ENCODE measurements around the gene KIF12. TPM values are rescaled to one million over a fixed set of nuclear protein-coding genes. Genes with fewer than 3 reads are reported as not detected.

The KIF12 gene
- total and polyA plus RNA-seq, 2 of the 13 experiments (the other 11 are each of a cell fraction or from before 2014, with no cell fraction given) = 1.8 to 12.5 TPM

DNA sequence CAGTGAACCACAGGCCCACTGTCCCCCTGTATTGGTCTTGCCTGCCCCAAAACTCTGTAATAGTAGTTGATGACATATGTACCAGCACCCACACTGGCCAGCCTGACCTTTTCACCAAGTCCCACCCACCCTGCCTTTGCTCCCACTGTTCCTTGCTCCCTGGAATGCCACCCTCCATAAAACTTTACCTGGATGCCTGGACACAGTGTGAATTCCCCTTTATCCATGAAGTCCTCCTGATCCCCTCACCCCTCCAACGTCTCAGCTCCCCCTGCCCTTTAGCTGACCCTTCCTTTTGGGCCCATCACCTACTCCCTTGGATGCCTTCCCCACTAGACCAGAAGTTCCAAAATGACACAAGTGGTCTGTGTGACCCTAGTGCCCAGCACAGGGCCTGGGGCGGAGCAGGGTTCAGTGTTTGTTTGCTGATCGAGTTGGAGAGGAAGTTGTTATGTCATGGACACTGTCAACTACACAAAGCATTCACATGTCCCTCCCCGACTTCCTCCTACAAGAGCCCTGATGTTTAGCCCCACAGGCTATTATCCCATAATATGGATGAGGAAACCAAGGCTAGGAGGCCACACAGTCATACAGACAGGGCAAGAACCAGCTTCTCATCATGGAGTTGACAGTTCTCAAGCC lies 37.1 kb downstream of the KIF12 start (continued):
- TF ChIP-seq, protein P1, sequence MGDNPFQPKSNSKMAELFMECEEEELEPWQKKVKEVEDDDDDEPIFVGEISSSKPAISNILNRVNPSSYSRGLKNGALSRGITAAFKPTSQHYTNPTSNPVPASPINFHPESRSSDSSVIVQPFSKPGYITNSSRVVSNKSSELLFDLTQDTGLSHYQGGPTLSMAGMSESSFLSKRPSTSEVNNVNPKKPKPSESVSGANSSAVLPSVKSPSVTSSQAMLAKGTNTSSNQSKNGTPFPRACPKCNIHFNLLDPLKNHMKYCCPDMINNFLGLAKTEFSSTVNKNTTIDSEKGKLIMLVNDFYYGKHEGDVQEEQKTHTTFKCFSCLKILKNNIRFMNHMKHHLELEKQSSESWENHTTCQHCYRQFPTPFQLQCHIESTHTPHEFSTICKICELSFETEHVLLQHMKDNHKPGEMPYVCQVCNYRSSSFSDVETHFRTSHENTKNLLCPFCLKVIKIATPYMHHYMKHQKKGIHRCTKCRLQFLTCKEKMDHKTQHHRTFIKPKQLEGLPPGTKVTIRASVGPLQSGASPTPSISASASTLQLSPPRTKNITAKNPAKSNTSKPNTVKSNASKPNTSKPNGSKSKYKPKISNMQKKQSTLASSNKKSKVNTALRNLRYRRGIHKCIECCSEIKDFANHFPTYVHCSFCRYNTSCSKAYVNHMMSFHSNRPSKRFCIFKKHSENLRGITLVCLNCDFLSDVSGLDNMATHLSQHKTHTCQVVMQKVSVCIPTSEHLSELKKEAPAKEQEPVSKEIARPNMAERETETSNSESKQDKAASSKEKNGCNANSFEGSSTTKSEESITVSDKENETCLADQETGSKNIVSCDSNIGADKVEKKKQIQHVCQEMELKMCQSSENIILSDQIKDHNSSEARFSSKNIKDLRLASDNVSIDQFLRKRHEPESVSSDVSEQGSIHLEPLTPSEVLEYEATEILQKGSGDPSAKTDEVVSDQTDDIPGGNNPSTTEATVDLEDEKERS (CRISPR knock-in tag; IDR thresholded peaks at IDR 0.05) = 0 out of 2 replicates have a peak, but pooled peaks have one; percentile 65
- TF ChIP-seq MIER3 (CRISPR knock-in tag; IDR thresholded peaks at IDR 0.05; ENCODE audit: borderline replicate concordance) (peak; percentile 68; the same call in 1 of the 2 replicates), TRIM24 (CRISPR knock-in tag; IDR thresholded peaks at IDR 0.05) (0 out of 2 replicates have a peak, but pooled peaks have one; percentile 25), ZNF160 (CRISPR knock-in tag; IDR thresholded peaks at IDR 0.05) (no peak), RXRA (CRISPR knock-in tag; IDR thresholded peaks at IDR 0.05) (peak; percentile 82), TBX2 (CRISPR knock-in tag; IDR thresholded peaks at IDR 0.05; ENCODE audit: borderline replicate concordance) (peak; percentile 68; the same call in 1 of the 2 replicates), ZGPAT (CRISPR knock-in tag; IDR thresholded peaks at IDR 0.05) (peak; percentile 42; the same call in 1 of the 2 replicates), ZNF720 (CRISPR knock-in tag; IDR thresholded peaks at IDR 0.05) (no peak), FOXP1 (IDR thresholded peaks at IDR 0.05) (no peak), FOXP1 (CRISPR knock-in tag; IDR thresholded peaks at IDR 0.05) (peak; percentile 53; the same call in 1 of the 2 replicates), MEF2D (CRISPR knock-in tag; IDR thresholded peaks at IDR 0.05) (peak; percentile 79), SALL1 (CRISPR knock-in tag; IDR thresholded peaks at IDR 0.05) (peak; percentile 89), GABPB1 (CRISPR knock-in tag; IDR thresholded peaks at IDR 0.05) (peak; percentile 31; the same call in 1 of the 2 replicates), DPF2 (CRISPR knock-in tag; IDR thresholded peaks at IDR 0.05; ENCODE audit: borderline replicate concordance, low read depth) (peak; percentile 60; the same call in 1 of the 2 replicates), ZNF543 (CRISPR knock-in tag; IDR thresholded peaks at IDR 0.05) (peak; percentile 66; the same call in 1 of the 2 replicates), FOSL2 (CRISPR knock-in tag; IDR thresholded peaks at IDR 0.05) (peak; percentile 41), ARNTL (CRISPR knock-in tag; IDR thresholded peaks at IDR 0.05) (peak; percentile 87; the same call in 1 of the 2 replicates), ARID5B (CRISPR knock-in tag; IDR thresholded peaks at IDR 0.05) (peak; percentile 79), PITX1 (CRISPR knock-in tag; IDR thresholded peaks at IDR 0.05) (peak; percentile 52; the same call in 1 of the 2 replicates), PHF21A (CRISPR knock-in tag; IDR thresholded peaks at IDR 0.05) (peak; percentile 71; the same call in 1 of the 2 replicates), ZNF556 (CRISPR knock-in tag; IDR thresholded peaks at IDR 0.05; ENCODE audit: borderline replicate concordance) (peak; percentile 77; the same call in 1 of the 2 replicates)
- TF ChIP-seq, protein P2, sequence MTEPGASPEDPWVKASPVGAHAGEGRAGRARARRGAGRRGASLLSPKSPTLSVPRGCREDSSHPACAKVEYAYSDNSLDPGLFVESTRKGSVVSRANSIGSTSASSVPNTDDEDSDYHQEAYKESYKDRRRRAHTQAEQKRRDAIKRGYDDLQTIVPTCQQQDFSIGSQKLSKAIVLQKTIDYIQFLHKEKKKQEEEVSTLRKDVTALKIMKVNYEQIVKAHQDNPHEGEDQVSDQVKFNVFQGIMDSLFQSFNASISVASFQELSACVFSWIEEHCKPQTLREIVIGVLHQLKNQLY (CRISPR knock-in tag; IDR thresholded peaks at IDR 0.05) = peak; percentile 85
